ENCODE data around the gene MSH5.

MSH5 gene

DNA sequence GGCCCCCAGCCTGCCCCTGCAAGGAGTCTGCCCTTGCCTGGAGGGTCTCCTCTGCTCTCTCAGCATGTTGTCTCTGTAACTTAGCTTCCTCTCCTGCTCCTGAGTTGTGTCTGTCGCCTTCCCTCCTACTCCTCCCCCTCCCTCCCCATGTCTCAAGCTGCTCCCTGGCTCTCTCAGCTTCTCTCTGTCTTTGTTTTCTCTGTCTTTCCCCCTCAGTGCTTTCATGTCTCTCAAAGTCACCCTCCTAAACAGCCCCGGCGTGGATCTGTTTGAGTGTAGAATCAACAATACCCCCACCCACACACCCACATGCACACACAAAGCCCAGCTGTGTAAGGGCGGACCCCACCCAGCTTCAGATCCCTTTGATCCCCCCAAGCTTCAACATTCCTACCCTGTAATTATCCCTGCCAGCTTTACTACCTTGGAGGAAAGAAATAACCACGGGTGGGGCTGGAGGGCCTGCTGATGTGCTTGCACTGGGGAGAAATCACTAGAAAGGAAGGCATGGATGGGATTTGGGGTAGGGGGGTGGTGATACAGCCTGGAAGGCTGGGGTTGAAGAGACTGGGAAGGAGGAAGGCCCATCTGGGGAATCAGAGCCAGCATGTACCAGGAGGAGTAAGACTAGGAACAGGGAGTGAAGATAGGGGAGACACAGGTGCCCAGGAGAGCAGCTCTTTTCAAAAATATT lies 25.7 kb upstream of the MSH5 start:
- no peak for DNase-seq

DNA sequence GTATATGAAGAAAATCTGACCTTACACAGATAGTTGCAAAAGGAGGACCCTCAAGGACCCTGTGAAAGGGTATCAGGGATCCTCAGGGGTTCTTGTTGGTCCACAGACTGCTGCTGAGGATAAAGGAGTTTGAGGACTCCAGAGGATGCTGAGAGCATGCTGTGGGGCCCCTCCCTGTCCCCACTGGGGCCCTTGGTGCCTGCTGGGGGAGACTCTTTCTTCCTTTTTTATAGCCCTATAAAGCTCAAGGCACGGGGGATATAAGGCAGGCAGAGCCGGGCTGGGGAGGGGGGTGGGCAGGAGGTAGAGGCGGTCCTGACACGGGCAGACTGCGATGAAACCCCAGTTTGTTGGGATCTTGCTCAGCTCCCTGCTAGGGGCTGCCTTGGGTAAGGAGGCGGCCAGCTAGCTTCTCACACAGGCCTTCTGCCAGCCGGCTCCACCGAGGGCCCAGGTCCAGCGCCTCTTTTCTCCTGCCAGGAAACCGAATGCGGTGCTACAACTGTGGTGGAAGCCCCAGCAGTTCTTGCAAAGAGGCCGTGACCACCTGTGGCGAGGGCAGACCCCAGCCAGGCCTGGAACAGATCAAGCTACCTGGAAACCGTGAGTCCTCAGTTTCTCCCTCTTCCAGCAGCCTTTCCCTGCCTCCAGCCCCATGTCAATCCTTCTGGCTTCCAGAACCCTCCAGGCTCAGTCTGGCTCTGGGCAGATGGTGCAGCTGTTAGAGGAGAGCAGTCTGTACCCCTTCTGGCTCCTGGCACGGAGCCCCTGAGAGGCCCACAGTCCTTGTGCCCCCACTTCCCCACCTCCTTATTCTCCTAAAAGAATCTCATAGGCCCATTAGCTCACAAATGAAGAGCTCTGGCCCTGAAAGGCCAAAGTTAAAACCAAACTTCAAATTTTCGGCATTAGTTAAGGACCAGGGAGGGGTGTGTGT lies 24.5 kb upstream of the MSH5 start, which contains the start of gene LY6G6D:
Gene LY6G6D, plus strand, starts transcription at position 327 of the 937 bp plus-strand sequence. Its CDS starts 8 bp downstream, at position 335.
- DNase-seq, result no peak

DNA sequence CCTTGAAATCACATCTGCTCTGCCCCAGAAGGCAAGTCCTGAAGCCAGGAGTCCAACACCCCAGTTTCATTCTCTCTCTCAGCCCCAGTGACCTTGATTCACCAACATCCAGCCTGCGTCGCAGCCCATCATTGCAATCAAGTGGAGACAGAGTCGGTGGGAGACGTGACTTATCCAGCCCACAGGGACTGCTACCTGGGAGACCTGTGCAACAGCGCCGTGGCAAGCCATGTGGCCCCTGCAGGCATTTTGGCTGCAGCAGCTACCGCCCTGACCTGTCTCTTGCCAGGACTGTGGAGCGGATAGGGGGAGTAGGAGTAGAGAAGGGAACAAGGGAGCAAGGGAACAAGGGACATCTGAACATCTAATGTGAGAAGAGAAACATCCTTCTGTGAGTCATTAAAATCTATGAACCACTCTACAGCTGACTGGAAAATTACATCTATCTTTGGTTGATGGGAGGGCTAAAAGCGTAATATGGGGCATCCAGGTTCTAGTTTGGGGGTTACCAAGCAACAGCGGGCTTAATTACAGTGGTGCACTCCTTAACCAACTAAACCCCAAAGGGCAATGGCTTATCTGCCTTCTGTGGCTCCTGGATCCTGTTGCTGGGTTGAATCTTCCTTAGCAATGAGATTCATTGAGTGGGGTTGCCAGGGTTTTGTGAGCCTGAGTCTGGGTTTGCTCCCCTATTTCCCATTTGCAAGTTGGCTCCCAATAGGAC lies 22.1 kb upstream of the MSH5 start:
- no peak for DNase-seq

DNA sequence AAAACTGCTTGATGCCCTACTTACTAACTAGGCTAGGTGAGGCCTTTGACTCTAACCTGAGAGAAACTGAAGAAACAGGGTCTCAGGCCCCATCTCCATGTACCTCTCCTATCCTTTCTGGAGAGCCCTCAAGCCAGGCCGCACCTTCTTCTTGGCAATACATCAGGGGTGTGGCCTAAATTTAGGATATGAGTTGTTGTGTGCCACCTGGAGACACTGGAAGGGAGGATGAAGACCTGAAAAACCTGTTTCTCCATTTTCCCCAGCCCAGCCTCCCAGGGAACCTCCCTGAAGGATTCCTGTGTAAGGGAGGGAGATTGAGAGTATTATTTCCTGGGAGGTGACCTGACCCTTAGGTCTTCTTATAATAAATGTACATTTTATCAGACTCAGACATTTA lies 21.5 kb upstream of the MSH5 start:
- DNase-seq, result no peak

DNA sequence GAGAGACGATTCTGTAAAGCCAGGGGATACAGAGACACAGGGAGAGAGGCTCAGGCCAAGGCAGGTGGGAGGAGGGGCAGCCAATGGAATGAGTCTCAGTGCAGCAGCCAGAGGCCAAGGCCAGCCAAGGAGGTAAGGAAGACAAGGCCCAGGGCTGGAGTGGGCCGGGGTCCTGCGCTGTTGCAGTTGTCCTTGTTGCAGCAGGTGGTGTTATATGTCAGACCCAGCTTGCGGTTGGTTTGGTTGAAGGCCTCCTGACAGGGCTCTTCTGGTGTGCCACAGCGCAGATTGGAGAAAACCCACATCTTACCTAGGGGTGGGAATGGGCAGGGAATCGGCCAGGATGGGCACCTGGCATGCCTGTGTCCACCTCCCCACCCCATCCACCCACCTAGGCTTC lies 20.8 kb upstream of the MSH5 start:
- no peak for DNase-seq

DNA sequence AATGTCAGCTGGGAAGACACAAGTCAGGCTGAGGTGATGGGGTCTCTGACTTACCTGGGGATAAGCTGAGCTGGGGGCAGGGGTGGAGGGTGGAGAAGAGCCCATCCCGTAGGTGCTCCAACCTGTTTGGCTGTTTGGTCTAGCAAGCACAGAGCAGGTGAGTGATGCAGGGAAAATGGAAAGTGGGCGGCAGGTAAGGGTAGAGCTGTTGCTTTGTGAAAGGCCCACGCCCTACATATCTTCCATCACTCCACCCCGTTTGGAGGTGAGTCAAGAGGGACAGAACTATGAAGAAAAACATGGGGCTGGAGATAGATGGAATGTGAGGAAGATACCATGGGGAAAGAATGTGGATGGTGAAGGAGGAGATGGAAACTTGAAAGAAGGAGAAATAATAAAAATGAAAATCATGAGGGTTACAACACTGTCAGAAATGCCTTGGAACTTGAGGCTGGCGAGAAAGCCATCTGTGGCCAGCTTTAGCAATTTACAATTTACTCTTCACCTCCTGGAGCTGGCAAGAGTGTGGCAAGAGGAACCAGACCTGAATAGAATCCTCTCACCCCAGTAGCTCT lies 19.5 kb upstream of the MSH5 start:
- no peak for DNase-seq

DNA sequence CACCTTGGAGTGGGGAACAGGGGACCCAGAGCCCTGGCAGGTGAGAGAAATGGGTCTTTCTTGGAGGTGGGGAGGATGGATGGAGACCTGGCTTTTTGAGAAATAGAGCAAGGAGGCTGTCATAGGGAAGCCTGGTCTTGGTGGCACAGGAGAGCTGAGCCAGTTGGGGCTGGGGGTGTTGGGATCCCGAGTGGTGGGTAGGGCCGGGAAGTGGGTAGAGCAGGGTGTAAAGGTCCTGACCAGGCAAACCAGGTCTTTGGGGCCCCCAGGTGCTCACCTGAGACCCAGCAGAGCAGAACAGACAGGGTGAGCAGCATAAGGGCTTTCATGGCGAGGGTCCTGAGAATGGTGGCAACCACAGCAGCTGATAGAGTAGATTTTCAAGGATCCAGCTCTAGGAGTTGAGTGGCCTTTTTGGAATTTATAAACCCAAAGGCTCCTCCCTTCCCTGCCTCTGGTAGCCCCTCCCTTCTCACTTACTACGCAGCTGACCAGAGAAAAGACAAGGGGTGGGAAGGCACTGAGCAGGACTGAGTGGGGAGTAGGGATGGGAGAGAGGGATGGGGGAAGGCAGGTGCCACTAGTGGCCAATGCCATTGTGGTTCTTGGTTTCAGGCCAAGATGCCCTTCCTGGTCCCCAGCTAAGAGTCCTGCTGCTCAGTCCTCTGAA lies 18.3 kb upstream of the MSH5 start, which contains the start of gene LY6G6C:
Gene LY6G6C, minus strand, starts transcription at position 396 of the 670 bp plus-strand sequence. Its CDS starts 67 bp downstream, at position 329.
- no peak for DNase-seq

DNA sequence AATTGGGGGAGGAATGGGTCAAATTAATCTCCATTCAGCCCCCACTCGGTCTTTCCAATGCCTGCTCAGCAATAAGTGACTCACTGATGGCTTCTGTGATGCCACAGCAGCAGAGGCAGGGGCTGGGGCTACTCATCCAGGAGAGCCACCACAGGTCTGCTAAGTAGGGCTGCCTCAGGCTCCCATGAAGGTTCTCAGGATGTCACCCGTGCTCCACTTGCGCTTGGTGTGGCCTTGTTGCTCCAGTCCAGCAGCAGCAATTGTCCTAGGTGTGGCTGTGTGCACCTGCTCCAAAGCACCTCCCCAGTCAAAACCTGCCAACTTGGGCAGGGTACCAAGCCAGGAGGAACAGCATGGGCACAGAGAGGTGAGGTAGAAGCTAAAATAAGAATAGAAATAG lies 17.6 kb upstream of the MSH5 start:
- DNase-seq, result no peak

DNA sequence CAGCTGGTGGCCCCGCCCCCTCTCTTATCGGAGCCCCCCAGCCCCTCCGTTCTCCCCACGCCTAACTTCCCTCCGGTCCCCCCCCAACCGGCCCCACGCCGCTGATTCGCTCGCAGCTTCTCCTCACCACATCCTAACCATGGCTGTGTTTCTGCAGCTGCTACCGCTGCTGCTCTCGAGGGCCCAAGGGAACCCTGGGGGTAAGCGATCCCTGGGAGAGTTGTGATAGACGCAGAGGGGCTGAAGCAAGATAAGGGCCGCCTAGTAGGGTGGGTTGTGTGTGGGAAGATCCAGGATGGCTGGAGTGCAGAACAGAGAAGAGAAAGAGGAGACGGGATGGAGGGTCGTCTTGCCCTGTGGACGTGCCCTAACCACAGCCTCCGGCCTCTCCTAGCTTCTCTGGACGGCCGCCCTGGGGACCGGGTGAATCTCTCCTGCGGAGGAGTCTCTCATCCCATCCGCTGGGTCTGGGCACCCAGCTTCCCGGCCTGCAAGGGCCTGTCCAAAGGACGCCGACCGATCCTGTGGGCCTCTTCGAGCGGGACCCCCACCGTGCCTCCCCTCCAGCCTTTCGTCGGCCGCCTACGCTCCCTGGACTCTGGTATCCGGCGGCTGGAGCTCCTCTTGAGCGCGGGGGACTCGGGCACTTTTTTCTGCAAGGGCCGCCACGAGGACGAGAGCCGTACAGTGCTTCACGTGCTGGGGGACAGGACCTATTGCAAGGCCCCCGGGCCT lies 16.4 kb upstream of the MSH5 start, which contains the start of gene MPIG6B:
Gene MPIG6B, plus strand, starts transcription at position 129 of the 735 bp plus-strand sequence. Its CDS starts 11 bp downstream, at position 140.
- DNase-seq, result no peak

DNA sequence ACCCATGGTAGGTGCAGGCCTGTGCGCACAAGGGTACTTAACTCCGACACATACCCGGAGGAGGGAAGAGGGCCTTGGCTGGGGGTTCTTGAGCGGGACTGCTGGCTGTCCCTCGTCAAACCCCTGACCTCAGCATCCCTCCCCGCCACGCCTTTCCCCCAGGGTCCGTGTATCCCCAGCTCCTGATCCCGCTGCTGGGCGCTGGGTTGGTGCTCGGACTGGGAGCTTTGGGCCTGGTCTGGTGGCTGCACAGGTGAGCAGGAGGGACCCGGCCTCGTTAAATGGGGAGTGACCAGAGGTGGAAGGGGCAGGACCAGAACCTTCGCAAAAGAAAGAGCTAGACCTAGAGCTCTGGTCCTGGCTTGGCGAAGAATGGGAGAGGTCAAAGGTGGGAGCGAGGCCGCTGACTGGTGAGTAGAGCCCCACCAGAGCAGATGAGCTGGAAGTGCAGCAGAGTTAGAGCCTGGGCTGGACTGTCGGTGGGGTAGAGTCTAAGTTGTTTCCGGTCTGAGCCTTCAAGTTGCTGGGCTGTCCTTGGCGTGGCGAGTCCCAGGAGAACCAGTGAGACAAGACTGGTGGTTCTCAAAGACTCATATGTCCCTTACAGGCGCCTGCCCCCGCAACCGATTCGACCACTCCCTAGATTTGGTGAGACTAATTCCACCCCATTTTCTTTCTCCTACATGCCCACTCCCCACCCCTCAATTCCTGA lies 15.7 kb upstream of the MSH5 start:
- DNase-seq, result no peak

DNA sequence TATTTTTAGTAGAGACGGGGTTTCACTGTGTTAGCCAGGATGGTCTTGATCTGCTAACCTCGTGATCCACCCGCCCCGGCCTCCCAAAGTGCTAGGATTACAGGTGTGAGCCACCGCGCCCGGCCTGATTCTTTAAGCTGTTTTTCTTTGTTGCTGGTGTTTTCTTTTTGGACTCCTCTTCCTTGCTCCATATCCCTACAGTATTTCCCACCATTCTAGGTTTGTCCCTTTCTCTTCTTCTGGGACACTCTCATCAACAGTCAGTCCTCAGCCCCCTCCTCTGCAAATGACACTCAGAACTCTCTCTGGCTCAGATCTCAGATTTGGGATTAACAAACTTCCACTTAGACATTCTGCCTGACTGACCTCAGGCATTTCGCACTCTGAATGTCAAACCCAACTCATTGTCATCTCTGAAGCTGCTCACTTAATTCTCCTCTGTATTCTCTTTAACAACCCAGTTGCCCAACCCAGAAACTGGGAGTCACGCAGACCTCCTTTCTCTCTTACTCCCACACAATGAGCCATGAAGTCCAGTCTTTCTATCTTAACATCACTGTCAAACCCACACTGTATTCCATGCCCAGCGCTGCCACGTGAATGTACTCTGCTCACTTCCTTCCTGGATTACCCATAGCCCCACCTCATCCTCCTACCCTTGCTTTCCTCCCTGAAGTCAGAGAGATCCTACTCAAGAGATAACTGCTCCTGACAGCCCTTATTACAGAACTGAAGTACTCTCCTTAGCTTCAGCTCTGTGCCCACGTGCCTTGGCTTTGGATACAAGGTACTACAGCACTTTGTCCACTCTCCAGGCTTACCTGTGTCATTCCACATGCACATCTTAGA lies 14.1 kb upstream of the MSH5 start:
- DNase-seq, result no peak

DNA sequence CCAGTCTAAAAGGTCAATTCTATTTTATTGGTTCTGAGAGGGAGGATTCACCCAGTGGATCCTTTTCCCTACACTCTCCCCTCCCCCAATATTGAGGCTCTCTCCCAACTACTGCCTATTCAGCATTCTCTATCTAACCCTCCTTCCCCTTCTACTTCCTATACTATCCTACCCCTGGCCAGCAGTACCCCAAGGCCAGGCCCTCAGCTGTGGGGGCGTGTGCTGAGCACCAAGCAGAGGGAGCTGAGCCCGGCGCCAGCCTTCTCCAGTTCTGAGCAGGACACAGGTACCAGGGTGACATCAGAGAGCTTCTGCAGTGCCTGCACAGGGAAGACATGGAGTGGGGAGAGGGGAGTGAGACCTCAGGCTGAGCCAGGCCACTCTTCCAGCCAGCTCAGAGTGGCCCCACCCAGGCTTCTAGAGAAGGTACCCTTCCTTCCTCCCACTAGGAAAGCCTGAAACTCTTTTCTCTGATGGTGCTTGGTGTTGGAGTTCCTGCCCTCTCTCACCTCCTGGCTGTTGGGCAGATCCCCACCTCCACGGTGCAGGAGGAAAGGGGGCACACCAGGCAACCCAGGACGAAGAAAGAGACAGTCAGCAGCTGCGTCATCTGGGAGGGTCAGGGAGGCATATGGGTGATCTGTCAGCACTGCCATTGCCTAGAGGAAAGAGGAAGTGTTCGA lies 12.6 kb upstream of the MSH5 start:
- no peak for DNase-seq

DNA sequence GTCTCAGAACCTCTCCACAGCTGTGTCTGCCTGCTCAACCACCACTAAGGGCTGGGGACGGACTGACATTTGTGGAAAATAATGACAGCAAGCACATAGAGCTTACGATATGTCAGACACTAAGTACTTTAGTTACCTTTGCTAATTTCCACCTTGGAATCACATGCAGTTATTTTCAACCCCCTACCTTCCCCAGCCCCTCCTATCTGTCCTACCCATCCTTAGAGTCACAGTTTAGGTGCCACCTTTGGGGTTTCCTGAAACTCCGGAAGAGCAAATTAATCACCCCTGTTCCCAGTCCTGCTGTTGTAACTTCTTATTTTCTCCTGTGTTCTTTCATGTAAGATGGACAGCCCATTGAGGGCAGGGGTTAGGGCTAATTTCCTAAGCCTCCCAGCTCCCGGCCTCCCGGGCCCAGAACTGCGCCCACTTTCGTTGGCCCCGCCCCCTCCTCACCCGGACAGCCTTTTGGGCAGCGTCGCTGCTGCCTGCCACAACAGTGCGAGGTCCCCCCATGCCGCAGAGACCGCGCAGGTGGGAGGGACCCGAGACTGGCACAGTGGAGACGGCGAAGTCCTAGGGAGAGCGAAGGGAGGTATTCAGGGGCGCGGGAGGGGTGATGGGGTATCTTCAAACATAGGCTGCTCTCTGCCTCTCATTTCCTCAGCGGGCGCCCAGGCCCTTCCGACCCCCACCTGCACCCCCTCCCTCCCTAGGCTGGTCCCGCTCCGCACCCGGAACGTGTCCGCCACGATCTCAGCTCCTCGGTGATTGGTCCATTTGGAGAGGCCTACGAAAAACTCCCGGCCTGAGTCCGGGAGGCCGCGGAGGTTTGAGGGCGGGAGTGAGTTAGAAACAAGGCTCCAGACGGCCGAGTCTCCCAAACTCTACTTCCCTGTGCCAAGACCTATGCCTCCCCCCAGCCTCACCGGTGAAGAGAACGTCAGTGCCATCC lies 11.8 kb upstream of the MSH5 start:
- DNase-seq, result no peak

DNA sequence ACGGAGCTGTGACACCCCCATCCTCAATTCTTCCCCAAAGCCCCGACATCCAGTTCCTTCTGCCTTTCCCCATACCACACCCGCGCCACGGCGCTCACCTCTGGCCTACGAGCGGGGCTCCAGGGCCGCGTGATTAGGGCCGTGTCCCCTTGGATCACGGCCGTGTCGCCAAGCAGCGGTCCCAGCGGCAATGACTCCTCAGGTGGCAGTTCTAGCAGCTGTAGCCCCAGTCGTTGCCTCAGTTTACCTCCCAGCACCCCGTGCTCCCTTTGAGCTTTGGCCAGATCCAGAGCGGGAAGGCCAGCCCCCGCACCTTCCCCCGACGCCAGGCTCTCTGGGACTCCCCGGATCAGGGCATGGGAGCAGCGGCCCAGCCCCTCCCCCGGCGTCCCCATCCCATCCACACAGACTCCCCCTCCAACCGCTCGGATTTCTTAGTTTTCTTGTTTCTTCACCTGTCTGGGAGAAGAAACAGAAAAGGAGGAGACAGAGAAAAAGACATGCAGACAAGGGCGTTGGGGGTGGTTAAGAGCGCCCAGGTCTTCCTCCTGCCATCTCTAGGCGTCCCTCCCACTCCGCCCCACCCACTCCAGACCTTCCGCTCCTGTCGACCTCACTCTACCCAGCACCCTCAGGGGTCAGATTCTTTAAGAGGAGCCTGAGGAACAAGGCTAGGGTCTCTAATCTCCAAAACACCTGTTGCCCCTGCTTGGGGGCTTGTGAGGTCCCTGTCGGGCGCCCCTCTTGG lies 10.9 kb upstream of the MSH5 start, which contains the start of gene DDAH2:
Gene DDAH2, minus strand, starts transcription at position 533 of the 748 bp plus-strand sequence. Its CDS starts 138 bp downstream, at position 395.
- DNase-seq, result no peak

DNA sequence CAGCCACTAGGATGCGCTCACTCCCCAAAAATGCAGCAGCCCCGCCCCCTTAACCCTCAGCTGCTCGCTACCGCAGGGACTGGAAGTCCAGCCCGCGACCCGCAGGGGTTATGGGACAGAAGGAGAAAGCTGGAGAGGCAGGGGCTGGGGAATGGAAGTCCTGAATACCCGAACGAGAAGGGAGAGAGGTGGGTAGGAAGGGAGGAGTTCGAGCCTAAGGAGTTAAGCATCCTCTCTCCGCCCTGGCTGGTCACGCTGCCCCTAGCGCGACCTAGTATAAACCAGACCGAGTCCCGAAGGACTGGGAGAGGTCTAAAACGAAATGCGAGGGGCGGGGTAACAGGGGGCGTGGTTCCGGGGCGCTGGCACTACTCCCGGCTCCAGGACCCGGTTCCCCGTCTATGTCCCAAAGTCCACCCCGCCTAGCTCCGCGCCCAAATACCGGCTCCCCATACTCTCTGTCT lies 10.3 kb upstream of the MSH5 start:
- DNase-seq, result peak; percentile 92

DNA sequence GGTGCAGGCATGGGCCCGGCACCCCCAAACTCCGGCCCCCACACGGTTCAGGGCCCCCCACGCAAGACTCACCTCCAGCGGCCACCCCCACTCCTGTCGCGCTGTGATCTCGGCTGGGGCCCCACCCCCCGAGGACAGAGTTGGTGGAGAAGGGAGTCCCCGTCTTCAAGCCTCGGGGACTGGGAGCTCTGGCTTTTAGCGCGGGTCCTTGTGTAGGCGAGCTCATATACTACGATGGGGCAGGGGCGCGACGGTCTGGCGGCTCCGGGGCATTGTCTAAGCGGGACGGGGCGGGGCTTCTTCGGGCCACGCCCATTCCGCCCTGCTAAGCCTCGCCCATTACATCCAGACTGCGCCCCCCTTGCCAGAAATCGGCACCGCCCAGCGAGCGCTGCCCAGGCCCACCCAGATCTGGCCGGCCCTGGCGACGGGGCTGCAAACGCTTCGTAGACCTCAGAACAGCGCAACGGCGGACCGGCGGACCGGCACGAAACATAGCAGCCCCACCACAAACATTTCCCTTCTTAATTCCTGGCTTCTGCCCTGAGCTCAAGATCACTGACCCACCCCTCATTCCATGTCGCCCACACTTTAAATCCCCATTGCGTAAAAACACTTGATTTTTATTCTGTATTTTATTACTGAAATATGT lies 9.7 kb upstream of the MSH5 start:
- DNase-seq, result peak; percentile 97

Data from right forelimb (tissue), 1 donor.